Ramos (cell line): Measurements from ENCODE around the gene TMEM86A.
"Not testable (repeated sequence)": the region's sequence is repeated elsewhere in the genome, so short reads cannot be mapped to it uniquely, and the experiment has no call there.

Experiments used
- in situ Hi-C: fragments of 300-500 bp; cut with MboI; formaldehyde crosslinking; loops from one replicate; pipeline ENCODE4 v1.14.3; 2022; ENCODE audit warnings: low sequenced_read_pairs; ENCODE audit not compliant: unreplicated experiment

Gene TMEM86A, protein sequence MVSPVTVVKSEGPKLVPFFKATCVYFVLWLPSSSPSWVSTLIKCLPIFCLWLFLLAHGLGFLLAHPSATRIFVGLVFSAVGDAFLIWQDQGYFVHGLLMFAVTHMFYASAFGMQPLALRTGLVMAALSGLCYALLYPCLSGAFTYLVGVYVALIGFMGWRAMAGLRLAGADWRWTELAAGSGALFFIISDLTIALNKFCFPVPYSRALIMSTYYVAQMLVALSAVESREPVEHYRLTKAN

DNA sequence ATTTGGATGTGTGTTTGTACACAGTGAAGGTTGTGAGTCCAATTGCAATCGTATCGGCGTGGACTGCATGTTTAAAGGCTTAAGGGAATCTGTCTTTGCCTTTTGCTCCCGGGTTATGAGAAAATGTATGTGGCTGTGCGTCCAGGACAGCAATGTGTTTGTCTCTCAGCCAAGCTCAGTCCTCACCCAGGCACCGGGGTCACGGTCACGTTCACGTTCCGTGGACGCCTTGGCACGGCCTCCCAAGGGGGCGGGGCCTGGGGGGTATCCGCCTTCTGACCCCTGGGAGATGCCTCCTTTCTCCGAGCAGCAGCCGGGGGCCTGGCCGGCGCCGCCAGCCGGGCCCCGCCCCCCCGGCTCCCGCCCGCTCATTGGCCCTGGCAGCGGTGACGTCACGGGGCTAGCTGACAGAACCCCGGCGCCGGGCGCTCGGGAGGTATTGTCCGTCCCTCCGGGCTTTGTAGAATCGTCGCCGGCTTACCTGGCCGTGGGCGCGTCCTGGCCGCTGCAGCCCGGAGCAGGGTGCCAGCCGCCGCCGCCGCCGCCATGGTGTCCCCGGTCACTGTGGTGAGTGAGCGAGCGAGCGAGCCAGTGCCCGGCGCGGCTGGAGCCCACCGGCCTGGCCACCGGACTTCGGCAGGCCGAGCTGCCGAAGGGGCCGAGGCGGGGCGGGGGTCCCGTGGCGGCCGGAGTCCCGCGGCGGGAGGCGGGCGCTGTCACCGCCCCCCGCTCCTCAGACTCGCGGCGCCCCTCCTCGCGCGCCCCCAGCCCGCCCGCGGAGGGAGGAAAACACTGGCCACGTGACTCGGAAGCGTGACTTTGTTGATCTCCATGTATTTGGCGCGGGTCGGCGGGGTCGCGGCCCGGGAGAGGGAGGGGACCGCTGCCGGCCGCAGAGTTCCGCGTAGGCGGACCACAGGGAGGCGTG lies at the start of gene TMEM86A:
TSS of gene TMEM86A (plus strand) at position 439 of the 928 bp plus-strand sequence. CDS start at position 547, 108 bp downstream.
- in situ Hi-C loops: no loop called here

- in situ Hi-C loops: no loop called here
Observed at GRCh38 chr11:18650353-18650752, 48.2 kb upstream of the TMEM86A start.

GRCh38 chr11:18650859-18651557 lies 47.6 kb upstream of the TMEM86A start:
- in situ Hi-C loops: no loop called here

GRCh38 chr11:18657673-18658072 lies 40.9 kb upstream of the TMEM86A start:
- in situ Hi-C loops: no loop called here

DNA sequence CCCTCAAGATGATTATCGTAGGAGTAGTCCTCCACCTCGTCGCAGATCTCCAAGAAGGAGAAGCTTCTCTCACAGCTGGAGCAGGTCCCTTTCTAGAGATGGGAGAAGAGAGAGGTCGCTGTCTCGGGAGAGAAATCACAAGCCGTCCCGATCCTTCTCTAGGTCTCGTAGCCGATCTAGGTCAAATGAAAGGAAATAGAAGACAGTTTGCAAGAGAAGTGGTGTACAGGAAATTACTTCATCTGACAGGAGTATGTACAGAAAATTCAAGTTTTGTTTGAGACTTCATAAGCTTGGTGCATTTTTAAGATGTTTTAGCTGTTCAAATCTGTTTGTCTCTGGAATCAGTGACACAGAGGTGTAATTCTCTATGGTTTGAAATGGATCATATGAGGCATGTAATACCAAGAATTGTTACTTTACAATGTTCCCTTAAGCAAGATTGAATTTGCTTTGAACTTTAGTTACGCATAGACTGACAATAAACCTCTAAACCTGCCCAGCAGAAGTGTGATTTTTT lies 33.2 kb upstream of the TMEM86A start:
- in situ Hi-C loops: not testable (repeated sequence)

- in situ Hi-C loops: no loop called here
Observed at GRCh38 chr11:18668131-18668530, 30.4 kb upstream of the TMEM86A start.

- in situ Hi-C loops: no loop called here
Observed at GRCh38 chr11:18669219-18669596, 29.4 kb upstream of the TMEM86A start.

DNA sequence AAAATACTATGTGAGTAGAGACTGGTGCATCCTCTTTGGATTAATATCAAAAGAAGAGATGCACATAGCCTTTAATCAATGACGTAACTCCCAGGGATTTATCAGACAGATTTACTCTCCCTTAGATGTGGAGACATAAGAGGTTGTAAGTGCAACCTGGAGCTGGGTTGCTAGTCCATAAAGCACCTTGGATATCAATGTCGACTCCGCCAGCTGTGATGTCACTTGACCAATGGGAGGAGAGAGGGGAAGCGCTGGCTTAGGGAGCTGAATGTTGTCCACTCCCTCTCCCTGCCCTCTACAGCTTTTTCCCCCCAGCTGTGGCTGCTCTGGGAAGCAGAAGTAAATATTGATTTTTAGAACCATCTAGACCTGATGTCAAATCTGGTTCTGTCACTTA lies 28.9 kb upstream of the TMEM86A start:
- in situ Hi-C loops: no loop called here

GRCh38 chr11:18671246-18671645 lies 27.3 kb upstream of the TMEM86A start:
- in situ Hi-C loops: no loop called here

GRCh38 chr11:18672209-18672608 lies 26.4 kb upstream of the TMEM86A start:
- in situ Hi-C loops: not testable (repeated sequence)

- in situ Hi-C loops: no loop called here
Observed at GRCh38 chr11:18676803-18677202, 21.8 kb upstream of the TMEM86A start.

GRCh38 chr11:18677560-18677959 lies 21.0 kb upstream of the TMEM86A start:
- in situ Hi-C loops: no loop called here

DNA sequence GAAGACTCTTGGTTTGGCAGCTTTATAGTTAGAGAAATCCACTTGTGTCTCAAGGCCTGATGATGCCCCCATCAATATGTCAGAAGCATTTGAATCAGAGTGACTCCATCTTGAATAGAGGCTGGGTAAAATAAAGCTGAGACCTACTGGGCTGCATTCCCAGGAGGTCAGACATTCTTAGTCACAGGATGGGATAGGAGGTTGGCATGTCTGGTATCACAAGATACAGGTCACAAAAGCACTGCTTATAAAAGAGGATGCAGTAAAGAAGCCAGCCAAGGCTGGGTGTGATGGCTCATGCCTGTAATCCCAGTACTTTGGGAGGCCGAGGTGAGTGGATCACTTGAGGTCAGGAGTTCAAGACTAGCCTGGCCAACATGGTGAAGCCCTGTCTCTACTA lies 16.6 kb upstream of the TMEM86A start:
- in situ Hi-C loops: not testable (repeated sequence)

DNA sequence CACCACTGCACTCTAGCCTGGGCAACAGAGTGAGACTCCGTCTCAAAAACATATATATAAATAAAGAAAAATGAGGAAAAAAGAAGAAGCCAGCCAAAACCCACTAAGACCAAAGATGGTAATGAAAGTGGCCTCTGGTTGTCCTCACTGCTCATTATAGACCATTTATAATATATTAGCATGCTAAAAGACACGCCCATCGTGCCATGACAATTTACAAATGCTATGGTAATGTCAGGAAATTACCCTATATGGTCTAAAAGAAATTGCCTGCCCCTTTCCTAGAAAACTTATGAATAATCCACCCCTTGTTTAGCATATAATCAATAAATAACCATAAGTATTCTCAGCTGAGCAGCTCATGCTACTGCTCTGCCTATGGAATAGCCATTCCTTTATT lies 16.1 kb upstream of the TMEM86A start:
- in situ Hi-C loops: no loop called here

DNA sequence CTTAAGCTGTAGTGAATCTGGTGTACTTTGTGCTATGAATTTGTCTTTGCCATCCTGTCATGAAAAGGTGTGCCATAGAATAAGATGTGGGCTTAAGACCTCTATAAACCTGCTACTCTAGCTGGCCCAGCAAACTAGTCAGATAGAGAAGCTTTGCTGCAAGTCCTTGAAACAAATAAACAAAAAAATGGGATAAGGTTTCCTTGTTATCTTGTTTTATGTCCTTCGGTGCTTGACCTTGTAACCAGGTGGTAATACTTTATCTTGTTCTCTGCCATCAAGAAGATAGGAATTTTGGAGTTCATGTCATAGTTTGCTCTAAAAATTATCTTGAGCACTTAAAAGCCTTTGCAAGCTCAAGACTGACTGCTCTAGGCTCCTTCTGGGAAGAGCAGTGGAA lies 14.3 kb upstream of the TMEM86A start:
- in situ Hi-C loops: no loop called here

DNA sequence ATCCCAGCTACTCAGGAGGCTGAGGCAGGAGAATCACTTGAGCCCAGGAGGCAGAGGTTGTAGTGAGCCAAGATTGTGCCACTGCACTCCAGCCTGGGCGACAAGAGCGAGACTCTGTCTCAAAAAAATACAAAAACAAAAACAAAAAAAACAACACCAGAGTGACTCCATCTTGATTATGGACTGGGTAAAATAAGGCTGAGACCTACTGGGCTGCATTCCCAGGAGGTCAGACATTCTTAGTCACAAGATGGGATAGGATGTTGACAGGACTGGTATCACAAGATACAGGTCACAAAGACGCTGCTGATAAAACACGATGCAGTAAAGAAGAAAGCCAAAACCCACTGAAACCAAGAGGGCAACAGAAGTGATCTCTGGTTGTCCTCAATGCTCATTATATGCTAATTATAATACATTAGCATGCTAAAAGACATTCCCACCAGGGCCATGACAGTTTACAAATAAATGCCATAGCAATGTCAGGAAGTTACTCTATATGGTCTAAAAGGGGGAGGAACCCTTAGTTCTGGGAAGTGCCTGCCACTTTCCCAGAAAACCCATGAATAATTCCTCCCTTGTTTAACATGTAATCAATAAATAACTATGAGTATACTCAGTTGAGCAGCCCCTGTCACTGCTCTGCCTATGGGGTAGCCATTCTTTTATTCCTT lies 7.0 kb upstream of the TMEM86A start:
- in situ Hi-C loops: not testable (repeated sequence)

DNA sequence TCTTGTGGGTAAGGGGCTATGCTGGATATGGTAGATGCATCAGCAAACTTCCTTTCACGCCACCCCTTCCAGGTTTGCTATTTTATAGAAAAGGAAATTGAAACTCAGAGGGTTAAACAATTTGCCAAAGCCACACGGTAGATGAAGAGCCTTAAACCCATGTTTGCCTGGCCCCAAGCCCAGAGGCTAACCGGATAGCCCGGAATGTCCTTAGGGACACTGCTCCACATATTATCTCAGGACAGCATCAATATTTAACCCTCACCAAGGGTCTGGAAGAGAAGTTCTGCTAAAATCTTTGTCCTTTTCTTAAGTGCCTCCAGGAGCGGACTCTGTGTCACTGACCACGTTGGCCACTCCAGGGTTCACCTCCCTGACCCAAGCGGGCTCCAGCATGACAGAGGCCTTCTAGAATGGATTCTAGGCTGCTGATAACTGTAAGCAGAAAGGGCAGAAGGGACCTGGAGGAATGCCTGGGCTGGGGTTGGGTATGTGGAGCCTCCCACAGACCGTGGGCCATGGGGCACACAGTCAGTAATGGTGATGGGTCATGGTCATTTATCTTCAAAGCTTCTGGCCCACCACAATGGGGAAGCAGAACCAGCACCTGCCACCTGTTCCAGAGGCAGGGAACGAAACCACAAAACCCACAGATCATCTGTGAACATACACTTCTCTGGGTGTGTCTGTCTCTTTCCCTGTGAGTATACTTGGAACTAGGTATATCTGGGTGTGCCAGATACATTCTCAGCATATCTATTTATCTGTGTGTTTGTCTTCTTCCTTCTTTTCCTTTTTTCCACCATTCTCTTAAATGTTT lies 5.4 kb upstream of the TMEM86A start:
- in situ Hi-C loops: no loop called here

DNA sequence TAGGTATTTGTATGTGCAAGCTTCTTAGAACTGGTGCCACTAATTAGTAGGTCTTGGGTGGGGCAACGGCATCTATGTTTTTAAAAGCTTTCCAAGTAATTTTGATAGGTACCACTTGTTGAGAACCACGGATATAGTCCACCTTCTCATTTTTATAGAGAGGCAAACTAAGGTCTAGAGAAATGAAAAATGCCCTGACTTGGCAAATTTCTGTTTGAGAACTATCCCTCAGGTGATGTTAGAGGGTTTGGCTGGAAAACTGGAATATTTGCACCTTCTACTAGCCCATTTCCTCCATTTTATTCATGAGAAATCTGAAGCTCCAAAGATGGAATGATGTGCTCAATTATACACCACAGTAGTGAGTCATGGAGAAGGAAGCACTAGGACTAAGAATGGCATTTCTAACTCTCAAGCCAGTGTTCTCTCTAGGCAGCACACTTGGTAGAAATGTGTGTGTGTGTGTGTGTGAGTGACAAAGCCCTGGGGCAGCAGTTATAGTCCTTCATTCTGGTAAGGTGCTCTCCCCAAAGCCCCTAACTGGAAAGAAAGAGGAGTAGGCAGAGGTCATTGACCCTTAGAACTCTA lies 1.8 kb upstream of the TMEM86A start:
- in situ Hi-C loops: no loop called here

- in situ Hi-C loops: no loop called here
Observed at GRCh38 chr11:18697576-18697975, 1.0 kb upstream of the TMEM86A start.
